HG02981 (cell line): ENCODE results near the gene ZNF675.
"Not testable (repeated sequence)": the region's sequence is repeated elsewhere in the genome, so short reads cannot be mapped to it uniquely, and the experiment has no call there.

Experiments used
- ATAC-seq: cut with Tn5 transposase; IDR thresholded peaks from one replicate; pipeline ENCODE4 v1.9.1; 2021; ENCODE audit warnings: mild to moderate bottlenecking, moderate library complexity; ENCODE audit not compliant: unreplicated experiment

The ZNF675 gene

DNA sequence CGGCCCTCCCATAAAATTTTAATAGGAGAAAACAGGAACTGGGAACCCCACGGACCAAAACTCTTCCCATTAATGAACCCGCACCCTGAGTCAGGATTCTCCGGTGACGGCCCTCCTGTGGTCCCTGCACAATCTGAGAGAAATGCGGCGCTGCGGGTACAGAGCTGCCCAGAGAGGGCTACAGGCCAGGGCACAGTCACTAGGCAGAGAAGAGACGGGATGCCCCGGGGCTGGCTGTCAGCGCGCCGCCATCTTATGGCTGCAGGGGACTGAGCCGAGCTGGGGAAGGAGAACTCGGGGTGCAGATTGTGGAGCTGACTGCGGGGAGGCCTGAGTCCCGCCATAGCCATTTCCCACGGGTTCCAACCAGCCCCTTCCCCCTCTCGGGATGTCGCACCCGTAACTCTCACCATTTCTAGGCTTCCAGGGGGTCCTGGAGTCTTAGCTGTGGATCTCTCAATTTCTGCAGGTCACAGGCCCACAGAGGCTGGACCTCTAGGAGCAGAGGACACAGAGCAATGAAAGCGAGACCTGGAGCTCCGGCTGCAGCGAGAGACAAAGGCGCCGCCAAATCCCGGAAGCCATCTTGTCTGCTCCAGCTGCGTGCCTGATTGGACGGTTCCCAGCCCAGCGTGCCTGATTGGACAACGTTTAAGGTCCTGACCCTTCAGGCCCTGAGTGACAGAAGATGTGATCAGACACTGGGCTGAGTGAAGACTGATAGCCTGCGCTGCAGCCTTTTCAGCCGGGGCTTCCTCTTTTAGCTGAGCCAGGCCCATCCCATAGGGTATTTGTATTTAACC, at the start of gene ZNF675:
Gene ZNF675 (minus strand): TSS at position 592 of the 803 bp plus-strand sequence. CDS start 179 bp downstream, at position 413.
- peak; percentile 94 for ATAC-seq

DNA sequence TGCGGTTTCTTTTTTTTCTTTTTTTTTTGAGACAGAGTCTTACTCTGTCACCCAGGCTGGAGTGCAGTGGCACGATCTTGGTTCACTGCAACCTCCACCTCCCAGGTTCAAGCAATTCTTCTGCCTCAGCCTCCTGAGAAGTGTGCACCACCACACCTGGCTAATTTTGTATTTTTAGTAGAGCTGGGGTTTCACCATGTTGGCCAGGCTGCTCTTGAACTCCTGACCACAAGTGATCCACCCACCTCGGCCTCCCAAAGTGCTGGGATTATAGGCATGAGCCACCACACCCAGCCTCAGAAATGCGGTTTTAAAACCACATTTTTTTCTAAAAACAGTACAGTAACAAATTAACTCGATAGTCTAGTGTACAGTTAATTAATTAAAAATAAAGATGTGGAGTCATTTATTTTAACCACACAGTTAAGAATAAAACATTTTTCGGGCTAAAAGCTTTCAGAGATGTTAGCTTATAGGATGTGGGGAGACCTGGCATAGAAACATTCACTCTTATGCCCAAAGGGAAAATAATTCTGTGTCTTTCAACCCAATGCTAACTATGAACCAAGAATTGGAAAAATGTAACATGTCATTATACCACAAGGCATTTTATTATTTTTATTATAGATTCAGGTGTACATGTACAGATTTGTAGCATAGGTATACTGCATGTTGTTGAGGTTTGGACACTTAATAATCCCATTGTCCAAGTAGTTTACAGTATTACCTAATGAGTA, 43.9 kb upstream of the ZNF675 start:
- not testable (repeated sequence) for ATAC-seq

- not testable (repeated sequence) for ATAC-seq
These were observed 37.1 kb upstream of the ZNF675 start for GRCh38 chr19:23724161-23724560.

- no peak for ATAC-seq
These were observed 31.8 kb upstream of the ZNF675 start for GRCh38 chr19:23718802-23719201.

DNA sequence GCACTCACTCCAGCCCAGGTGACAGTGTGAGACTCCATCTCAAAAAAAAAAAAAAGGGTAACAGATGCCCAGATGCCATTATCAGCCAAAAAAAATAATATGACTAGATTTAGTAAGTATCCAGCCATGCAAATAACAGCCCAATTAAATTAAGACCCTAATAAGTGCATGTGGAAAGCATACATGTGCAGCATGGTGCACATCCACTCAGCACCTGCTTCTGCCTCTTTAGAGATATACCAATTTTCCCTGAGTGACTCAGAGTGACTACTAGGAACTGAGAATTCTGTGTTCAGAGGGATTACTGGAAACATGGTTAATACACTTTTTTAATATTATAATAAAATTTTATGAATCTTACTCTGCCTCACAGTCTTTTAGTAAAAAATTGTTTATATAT, 29.8 kb upstream of the ZNF675 start:
- ATAC-seq, result no peak

GRCh38 chr19:23709347-23709746, 22.3 kb upstream of the ZNF675 start:
- ATAC-seq, result no peak

- ATAC-seq, result no peak
These were observed 19.6 kb upstream of the ZNF675 start for GRCh38 chr19:23706657-23707056.

DNA sequence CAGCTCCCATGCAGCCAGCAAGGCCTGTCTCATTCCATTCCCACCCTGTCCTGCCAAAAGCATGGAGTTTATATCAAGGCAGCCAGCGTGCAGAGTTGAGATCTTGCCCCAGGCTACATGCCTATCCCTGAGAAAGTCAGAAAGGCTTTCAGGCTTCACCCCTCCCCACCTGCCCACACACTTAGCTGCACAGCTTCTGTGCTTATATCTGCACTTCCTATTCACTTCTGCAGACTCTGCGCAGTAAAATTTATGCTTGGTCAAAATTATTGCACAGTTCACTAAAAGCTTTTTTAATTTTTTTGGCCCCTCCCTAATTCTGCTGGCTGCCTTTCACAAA, 12.5 kb upstream of the ZNF675 start:
- no peak for ATAC-seq

DNA sequence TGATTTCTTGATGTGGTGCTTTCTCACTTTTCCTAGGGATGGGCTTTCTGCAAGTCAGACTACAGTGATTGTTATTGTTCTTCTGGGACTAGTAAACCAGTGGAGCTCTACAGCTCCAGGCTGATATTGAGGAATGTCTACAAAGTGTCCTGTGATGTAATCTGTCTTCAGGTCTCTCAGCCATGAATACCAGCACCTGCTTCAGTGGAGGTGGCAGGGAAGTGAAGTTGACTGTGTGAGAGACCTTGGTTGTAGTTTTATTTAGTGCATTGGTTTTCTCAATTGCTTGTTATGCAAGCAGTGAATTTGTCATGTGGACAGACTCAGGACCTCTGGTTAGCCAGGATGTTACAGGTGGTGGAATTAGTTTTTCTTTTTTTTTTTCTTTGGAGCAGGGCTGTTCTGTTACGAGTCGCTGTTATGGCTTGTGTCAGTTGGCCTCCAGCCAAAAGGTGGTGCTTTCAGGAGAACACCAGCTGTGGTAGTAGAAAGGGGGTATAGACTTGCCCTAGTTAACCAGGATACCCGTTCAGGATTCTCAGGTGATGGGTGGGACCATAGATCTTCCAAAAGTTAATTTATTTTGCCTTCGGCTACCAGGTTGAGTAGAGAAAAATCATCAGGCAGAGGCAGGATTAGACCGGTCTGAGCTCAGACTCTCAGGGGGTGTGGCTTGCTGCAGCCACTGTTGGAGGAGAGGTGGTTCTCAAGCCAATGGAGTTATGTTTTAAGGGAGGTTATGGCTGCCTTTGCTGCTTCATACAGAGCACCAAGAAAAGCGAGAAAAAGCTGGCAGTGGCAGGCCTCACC, 11.9 kb upstream of the ZNF675 start:
- no peak for ATAC-seq

- ATAC-seq, result not testable (repeated sequence)
These were observed 5.9 kb upstream of the ZNF675 start for GRCh38 chr19:23692937-23693336.

DNA sequence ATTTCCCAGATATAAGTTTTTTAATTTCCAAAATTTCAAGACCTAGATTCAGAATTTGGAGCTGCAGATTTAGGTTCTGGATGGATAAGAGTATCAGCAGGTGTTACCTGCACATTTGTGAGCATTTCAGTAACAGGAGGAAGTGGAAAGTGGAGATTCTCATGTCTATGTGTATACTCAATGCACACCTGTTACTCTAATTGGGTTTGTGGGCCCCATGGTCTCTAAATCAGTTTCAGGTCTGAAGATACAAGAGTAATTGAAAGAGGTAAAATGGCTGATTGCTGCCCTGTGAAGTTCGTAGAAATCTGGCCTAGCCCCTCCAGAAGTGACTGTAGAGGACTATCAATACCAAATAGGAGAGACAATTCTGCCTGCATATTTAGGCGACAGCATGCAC, 13.9 kb downstream of the ZNF675 start:
- no peak for ATAC-seq

DNA sequence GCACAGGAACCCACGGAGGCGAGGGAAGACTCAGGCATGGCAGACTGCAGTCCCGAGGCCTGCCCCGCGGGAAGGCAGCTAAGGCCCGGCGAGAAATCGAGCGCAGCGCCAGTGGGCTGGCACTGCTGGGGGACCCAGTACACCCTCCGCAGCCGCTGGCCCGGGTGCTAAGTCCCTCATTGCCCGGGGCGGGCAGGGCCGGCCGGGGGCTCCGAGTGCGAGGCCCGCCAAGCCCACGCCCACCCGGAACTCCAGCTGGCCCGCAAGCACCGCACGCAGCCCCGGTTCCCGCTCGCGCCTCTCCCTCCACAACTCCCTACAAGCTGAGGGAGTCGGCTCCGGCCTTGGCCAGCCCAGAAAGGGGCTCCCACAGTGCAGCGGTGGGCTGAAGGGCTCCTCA, 18.4 kb downstream of the ZNF675 start:
- ATAC-seq, result not testable (repeated sequence)

- ATAC-seq, result no peak
These were observed 21.2 kb downstream of the ZNF675 start for GRCh38 chr19:23665651-23666410.

- not testable (repeated sequence) for ATAC-seq
These were observed 37.2 kb downstream of the ZNF675 start for GRCh38 chr19:23649817-23650216.
